GM19239 (cell line): Measurements from ENCODE around the gene SIX1.

Experiments
- DNase-seq: peaks from one replicate; pipeline ENCODE4 v3.0.0; 2011; ENCODE audit warnings: low spot score; ENCODE audit not compliant: insufficient read length
- FAIRE-seq: peaks from 2 replicates; lab custom pipeline; 2011; peaks lifted over from hg19 to GRCh38; lab: Jason Lieb, UNC

Gene SIX1

GRCh38 chr14:60655898-60656685, 6.8 kb upstream of the SIX1 start:
- no peak for FAIRE-seq
- DNase-seq = no peak

- no peak for DNase-seq
- no peak for FAIRE-seq
These were observed 6.0 kb upstream of the SIX1 start for GRCh38 chr14:60655119-60655897.

GRCh38 chr14:60654334-60654821, 5.1 kb upstream of the SIX1 start:
- no peak for DNase-seq
- no peak for FAIRE-seq

GRCh38 chr14:60653701-60654161, 4.5 kb upstream of the SIX1 start:
- DNase-seq (no peak), FAIRE-seq (peak; percentile 11)

GRCh38 chr14:60652674-60653651, 3.7 kb upstream of the SIX1 start:
- no peak for DNase-seq
- no peak for FAIRE-seq

- DNase-seq (no peak), FAIRE-seq (no peak)
These were observed 2.8 kb upstream of the SIX1 start for GRCh38 chr14:60651796-60652673.

- FAIRE-seq (no peak), DNase-seq (no peak)
These were observed 2.0 kb upstream of the SIX1 start for GRCh38 chr14:60651086-60651795.

- FAIRE-seq = no peak
- DNase-seq = no peak
These were observed 1.2 kb upstream of the SIX1 start for GRCh38 chr14:60650373-60650961.

- FAIRE-seq = no peak
- no peak for DNase-seq
These were observed 647 bp upstream of the SIX1 start for GRCh38 chr14:60649875-60650372.

GRCh38 chr14:60648249-60648933, 886 bp downstream of the SIX1 start:
- no peak for FAIRE-seq
- DNase-seq = no peak

GRCh38 chr14:60647837-60648248, 1.4 kb downstream of the SIX1 start:
- FAIRE-seq (no peak), DNase-seq (no peak)

- DNase-seq = no peak
- FAIRE-seq = no peak
These were observed 2.0 kb downstream of the SIX1 start for GRCh38 chr14:60647081-60647836.

- FAIRE-seq (peak; percentile 68), DNase-seq (no peak)
These were observed 3.0 kb downstream of the SIX1 start for GRCh38 chr14:60646226-60646818.

- FAIRE-seq (no peak), DNase-seq (no peak)
These were observed 4.0 kb downstream of the SIX1 start for GRCh38 chr14:60645126-60645741.

GRCh38 chr14:60644666-60645065, 4.6 kb downstream of the SIX1 start:
- DNase-seq (no peak), FAIRE-seq (no peak)
